ENCODE results near the gene MUC6.

Gene MUC6

GRCh38 chr11:1082346-1082727, 45.8 kb upstream of the MUC6 start:
- no peak overlapping the region for H3K4me3 ChIP-seq (ENCODE audit: control insufficient read depth in 1 of 7, extremely low read depth in 1 of 7, insufficient read depth in 4 of 7, low read depth in 2 of 7, low read length in 6 of 7)
- DNase-seq, result no peak
- H3K27me3 ChIP-seq (replicated peaks in 2 of 5; ENCODE audit: control insufficient read depth in 4 of 5, insufficient read depth in 5 of 5, low read length in 4 of 5), result peaks cover 0 to 2% (median 0%) of the 10 kb centered on the region in 5 experiments
- ChIA-PET POLR2A (no interaction called here), CTCF (no interaction called here)
- 92% methylated on average over 14 of the region's 14 CpGs for WGBS (ENCODE audit: insufficient coverage)
- peaks cover 0 to 4% (median 0%) of the 10 kb centered on the region in 5 experiments for H3K9me3 ChIP-seq (ENCODE audit: control extremely low read depth in 1 of 5, control insufficient read depth in 4 of 5, insufficient read depth in 2 of 5, low read depth in 1 of 5, low read length in 4 of 5)
- H3K36me3 ChIP-seq (ENCODE audit: control insufficient read depth in 4 of 4, insufficient read depth in 4 of 4, low read length in 3 of 4), result no peaks in the 10 kb centered on the region
- peaks cover 0 to 3% (median 0%) of the 10 kb centered on the region in 4 experiments for H3K4me1 ChIP-seq (ENCODE audit: control extremely low read depth in 1 of 4, control insufficient read depth in 4 of 4, insufficient read depth in 4 of 4, low read length in 3 of 4)
- no peak overlapping the region for H3K27ac ChIP-seq (ENCODE audit: insufficient read depth in 1 of 2, low read depth in 1 of 2, low read length in 2 of 2, poor library complexity in 1 of 2, severe bottlenecking in 2 of 2)

DNA sequence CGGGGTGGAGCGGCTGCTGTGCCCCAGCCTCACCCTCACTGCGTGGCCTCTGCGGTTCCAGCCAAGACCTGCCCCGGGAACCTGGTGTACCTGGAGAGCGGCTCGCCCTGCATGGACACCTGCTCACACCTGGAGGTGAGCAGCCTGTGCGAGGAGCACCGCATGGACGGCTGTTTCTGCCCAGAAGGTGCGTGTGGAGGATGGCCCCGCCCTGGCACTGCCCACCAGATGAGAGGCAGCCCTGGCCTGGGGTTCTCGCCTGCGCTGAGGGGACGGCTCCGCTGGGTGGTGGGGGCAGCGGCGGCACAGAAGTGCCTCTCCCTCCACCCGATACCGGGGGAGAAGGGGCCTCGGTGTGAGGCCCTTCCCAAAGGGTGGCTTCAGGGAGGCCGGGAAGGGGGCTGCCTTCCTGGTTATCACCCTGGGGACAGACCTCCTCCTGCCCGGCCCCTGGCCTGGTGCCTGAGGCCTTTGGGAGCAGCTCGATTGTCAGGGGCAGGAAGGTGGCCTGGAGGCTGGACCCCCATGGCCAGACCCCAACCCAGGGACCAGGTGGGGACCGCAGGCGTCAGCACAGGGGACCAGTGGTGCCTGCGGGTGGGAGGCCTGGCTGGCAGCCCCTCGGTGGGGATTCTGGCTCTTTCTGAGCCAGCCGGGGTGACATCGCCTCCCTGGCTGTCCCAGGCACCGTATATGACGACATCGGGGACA, 45.2 kb upstream of the MUC6 start:
- ChIA-PET POLR2A (no interaction called here), CTCF (no interaction called here)
- Histone ChIP-seq H3K4me3 (ENCODE audit: control insufficient read depth in 1 of 7, extremely low read depth in 1 of 7, insufficient read depth in 4 of 7, low read depth in 2 of 7, low read length in 6 of 7) (no peak overlapping the region), H3K4me1 (ENCODE audit: control extremely low read depth in 1 of 4, control insufficient read depth in 4 of 4, insufficient read depth in 4 of 4, low read length in 3 of 4) (peaks cover 0 to 3% (median 0%) of the 10 kb centered on the region in 4 experiments), H3K36me3 (ENCODE audit: control insufficient read depth in 4 of 4, insufficient read depth in 4 of 4, low read length in 3 of 4) (no peaks in the 10 kb centered on the region), H3K9me3 (ENCODE audit: control extremely low read depth in 1 of 5, control insufficient read depth in 4 of 5, insufficient read depth in 2 of 5, low read depth in 1 of 5, low read length in 4 of 5) (peaks cover 0 to 4% (median 0%) of the 10 kb centered on the region in 5 experiments), H3K27me3 (replicated peaks in 2 of 5; ENCODE audit: control insufficient read depth in 4 of 5, insufficient read depth in 5 of 5, low read length in 4 of 5) (peaks cover 0 to 2% (median 0%) of the 10 kb centered on the region in 5 experiments), H3K27ac (ENCODE audit: insufficient read depth in 1 of 2, low read depth in 1 of 2, low read length in 2 of 2, poor library complexity in 1 of 2, severe bottlenecking in 2 of 2) (no peak overlapping the region)
- DNase-seq, result no peak
- WGBS (ENCODE audit: insufficient coverage), result 82% methylated on average over 30 of the region's 33 CpGs

DNA sequence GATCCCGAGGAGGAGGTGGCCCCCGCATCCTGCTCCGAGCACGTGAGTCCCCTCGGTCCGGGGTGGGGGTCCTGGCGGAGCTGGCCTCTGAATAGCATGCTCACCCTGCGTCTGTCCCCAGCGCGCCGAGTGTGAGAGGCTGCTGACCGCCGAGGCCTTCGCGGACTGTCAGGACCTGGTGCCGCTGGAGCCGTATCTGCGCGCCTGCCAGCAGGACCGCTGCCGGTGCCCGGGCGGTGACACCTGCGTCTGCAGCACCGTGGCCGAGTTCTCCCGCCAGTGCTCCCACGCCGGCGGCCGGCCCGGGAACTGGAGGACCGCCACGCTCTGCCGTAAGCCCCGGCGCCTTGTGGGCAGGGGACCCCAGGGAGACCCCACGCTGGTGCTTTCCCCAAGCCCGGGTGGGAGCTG, 41.7 kb upstream of the MUC6 start:
- Histone ChIP-seq H3K36me3 (ENCODE audit: control insufficient read depth in 4 of 4, insufficient read depth in 4 of 4, low read length in 3 of 4) (no peaks in the 10 kb centered on the region), H3K9me3 (ENCODE audit: control extremely low read depth in 1 of 5, control insufficient read depth in 4 of 5, insufficient read depth in 2 of 5, low read depth in 1 of 5, low read length in 4 of 5) (peaks cover 0 to 4% (median 0%) of the 10 kb centered on the region in 5 experiments), H3K4me3 (ENCODE audit: control insufficient read depth in 1 of 7, extremely low read depth in 1 of 7, insufficient read depth in 4 of 7, low read depth in 2 of 7, low read length in 6 of 7) (no peak overlapping the region), H3K27me3 (replicated peaks in 2 of 5; ENCODE audit: control insufficient read depth in 4 of 5, insufficient read depth in 5 of 5, low read length in 4 of 5) (no peaks in the 10 kb centered on the region), H3K4me1 (ENCODE audit: control extremely low read depth in 1 of 4, control insufficient read depth in 4 of 4, insufficient read depth in 4 of 4, low read length in 3 of 4) (peaks cover 0 to 7% (median 4%) of the 10 kb centered on the region in 4 experiments), H3K27ac (ENCODE audit: insufficient read depth in 1 of 2, low read depth in 1 of 2, low read length in 2 of 2, poor library complexity in 1 of 2, severe bottlenecking in 2 of 2) (no peak overlapping the region)
- CTCF ChIA-PET, result no interaction called here
- POLR2A ChIA-PET, result no interaction called here
- DNase-seq, result no peak
- WGBS (ENCODE audit: insufficient coverage), result 90% methylated on average over 39 of the region's 39 CpGs

DNA sequence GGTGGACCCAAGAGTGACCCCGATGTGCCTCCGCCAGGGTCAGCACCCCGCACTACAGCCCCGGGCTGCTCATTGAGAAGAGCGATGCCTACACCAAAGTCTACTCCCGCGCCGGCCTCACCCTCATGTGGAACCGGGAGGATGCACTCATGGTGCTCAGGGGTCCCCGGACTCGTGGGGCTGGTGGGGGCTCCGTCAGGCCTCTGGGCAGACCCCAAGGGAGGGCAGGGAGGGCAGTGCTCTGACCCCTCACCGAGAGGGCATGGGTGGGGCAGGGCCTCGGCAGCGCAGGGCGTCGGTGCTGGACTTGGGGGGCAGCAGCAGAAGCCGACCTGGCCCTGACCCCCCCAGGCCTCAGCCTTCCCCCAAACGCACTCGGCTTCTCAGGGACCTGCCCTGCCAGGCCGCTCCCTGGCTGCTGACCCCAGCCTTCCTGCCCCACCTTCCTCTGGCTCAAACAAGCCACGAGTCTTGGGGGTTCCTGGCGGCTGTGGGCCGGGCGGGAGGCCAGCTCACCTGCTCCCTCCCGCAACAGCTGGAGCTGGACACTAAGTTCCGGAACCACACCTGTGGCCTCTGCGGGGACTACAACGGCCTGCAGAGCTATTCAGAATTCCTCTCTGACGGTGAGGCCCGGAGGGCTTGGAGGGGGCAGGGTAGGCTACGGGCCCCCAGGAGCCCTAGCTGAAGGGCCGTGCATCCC, 41.0 kb upstream of the MUC6 start:
- Histone ChIP-seq H3K36me3 (ENCODE audit: control insufficient read depth in 4 of 4, insufficient read depth in 4 of 4, low read length in 3 of 4) (no peaks in the 10 kb centered on the region), H3K4me1 (ENCODE audit: control extremely low read depth in 1 of 4, control insufficient read depth in 4 of 4, insufficient read depth in 4 of 4, low read length in 3 of 4) (peaks cover 0 to 10% (median 5%) of the 10 kb centered on the region in 4 experiments), H3K9me3 (ENCODE audit: control extremely low read depth in 1 of 5, control insufficient read depth in 4 of 5, insufficient read depth in 2 of 5, low read depth in 1 of 5, low read length in 4 of 5) (peaks cover 0 to 4% (median 0%) of the 10 kb centered on the region in 5 experiments), H3K4me3 (ENCODE audit: control insufficient read depth in 1 of 7, extremely low read depth in 1 of 7, insufficient read depth in 4 of 7, low read depth in 2 of 7, low read length in 6 of 7) (no peak overlapping the region), H3K27ac (ENCODE audit: insufficient read depth in 1 of 2, low read depth in 1 of 2, low read length in 2 of 2, poor library complexity in 1 of 2, severe bottlenecking in 2 of 2) (no peak overlapping the region), H3K27me3 (replicated peaks in 2 of 5; ENCODE audit: control insufficient read depth in 4 of 5, insufficient read depth in 5 of 5, low read length in 4 of 5) (no peaks in the 10 kb centered on the region)
- 77% methylated on average over 27 of the region's 33 CpGs for WGBS (ENCODE audit: insufficient coverage)
- ChIA-PET POLR2A (no interaction called here), CTCF (no interaction called here)
- DNase-seq, result no peak

- CTCF ChIA-PET, result no interaction called here
Observed at GRCh38 chr11:1077033-1077416, 40.5 kb upstream of the MUC6 start.

GRCh38 chr11:1076061-1076665, 39.6 kb upstream of the MUC6 start:
- 100% methylated on average over 6 of the region's 18 CpGs for WGBS (ENCODE audit: insufficient coverage)
- no peak for DNase-seq
- Histone ChIP-seq H3K4me1 (ENCODE audit: control extremely low read depth in 1 of 4, control insufficient read depth in 4 of 4, insufficient read depth in 4 of 4, low read length in 3 of 4) (peaks cover 0 to 10% (median 5%) of the 10 kb centered on the region in 4 experiments), H3K4me3 (ENCODE audit: control insufficient read depth in 1 of 7, extremely low read depth in 1 of 7, insufficient read depth in 4 of 7, low read depth in 2 of 7, low read length in 6 of 7) (no peak overlapping the region), H3K27ac (ENCODE audit: insufficient read depth in 1 of 2, low read depth in 1 of 2, low read length in 2 of 2, poor library complexity in 1 of 2, severe bottlenecking in 2 of 2) (no peak overlapping the region), H3K36me3 (ENCODE audit: control insufficient read depth in 4 of 4, insufficient read depth in 4 of 4, low read length in 3 of 4) (no peaks in the 10 kb centered on the region), H3K9me3 (ENCODE audit: control extremely low read depth in 1 of 5, control insufficient read depth in 4 of 5, insufficient read depth in 2 of 5, low read depth in 1 of 5, low read length in 4 of 5) (peaks cover 0 to 4% (median 0%) of the 10 kb centered on the region in 5 experiments), H3K27me3 (replicated peaks in 2 of 5; ENCODE audit: control insufficient read depth in 4 of 5, insufficient read depth in 5 of 5, low read length in 4 of 5) (no peaks in the 10 kb centered on the region)
- ChIA-PET POLR2A (no interaction called here), CTCF (no interaction called here)

More at GRCh38 chr11:1077033-1077416, 40.5 kb upstream of the MUC6 start:
- Histone ChIP-seq H3K27me3 (replicated peaks in 2 of 5; ENCODE audit: control insufficient read depth in 4 of 5, insufficient read depth in 5 of 5, low read length in 4 of 5) (no peaks in the 10 kb centered on the region), H3K36me3 (ENCODE audit: control insufficient read depth in 4 of 4, insufficient read depth in 4 of 4, low read length in 3 of 4) (no peaks in the 10 kb centered on the region), H3K27ac (ENCODE audit: insufficient read depth in 1 of 2, low read depth in 1 of 2, low read length in 2 of 2, poor library complexity in 1 of 2, severe bottlenecking in 2 of 2) (no peak overlapping the region), H3K4me1 (ENCODE audit: control extremely low read depth in 1 of 4, control insufficient read depth in 4 of 4, insufficient read depth in 4 of 4, low read length in 3 of 4) (peaks cover 0 to 10% (median 5%) of the 10 kb centered on the region in 4 experiments), H3K4me3 (ENCODE audit: control insufficient read depth in 1 of 7, extremely low read depth in 1 of 7, insufficient read depth in 4 of 7, low read depth in 2 of 7, low read length in 6 of 7) (no peak overlapping the region), H3K9me3 (ENCODE audit: control extremely low read depth in 1 of 5, control insufficient read depth in 4 of 5, insufficient read depth in 2 of 5, low read depth in 1 of 5, low read length in 4 of 5) (peaks cover 0 to 4% (median 0%) of the 10 kb centered on the region in 5 experiments)
- DNase-seq, result no peak
- POLR2A ChIA-PET, result no interaction called here
- WGBS (ENCODE audit: insufficient coverage), result 97% methylated on average over 9 of the region's 11 CpGs

Data from common myeloid progenitor, CD34-positive (primary cell).